AG08396 (cell line): ENCODE measurements around the gene RMDN3.

Experiments used
- DNase-seq: peaks from one replicate; pipeline ENCODE4 v3.0.0; 2012; ENCODE audit warnings: low spot score, mixed read lengths

The RMDN3 gene

DNA sequence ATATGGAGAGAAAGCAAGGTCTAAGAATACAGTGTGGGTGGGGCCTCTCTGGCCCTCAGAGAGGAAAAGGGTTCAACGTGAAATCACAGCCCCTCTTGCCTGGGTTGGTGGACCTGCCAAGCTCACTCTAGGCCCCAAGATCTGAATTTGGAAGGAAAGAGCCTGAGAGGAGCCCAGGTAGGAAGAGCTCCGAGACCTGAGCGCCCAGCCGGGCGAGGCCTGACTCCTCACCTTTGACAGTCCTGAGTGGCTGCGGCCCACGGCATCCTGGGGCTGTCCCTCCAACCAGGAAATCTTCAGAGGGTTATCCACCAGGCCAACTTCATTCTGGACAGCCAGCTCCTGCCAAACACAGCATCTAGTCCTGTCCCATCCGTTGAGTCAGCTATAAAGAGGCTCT lies 18.4 kb upstream of the RMDN3 start:
- no peak for DNase-seq

DNA sequence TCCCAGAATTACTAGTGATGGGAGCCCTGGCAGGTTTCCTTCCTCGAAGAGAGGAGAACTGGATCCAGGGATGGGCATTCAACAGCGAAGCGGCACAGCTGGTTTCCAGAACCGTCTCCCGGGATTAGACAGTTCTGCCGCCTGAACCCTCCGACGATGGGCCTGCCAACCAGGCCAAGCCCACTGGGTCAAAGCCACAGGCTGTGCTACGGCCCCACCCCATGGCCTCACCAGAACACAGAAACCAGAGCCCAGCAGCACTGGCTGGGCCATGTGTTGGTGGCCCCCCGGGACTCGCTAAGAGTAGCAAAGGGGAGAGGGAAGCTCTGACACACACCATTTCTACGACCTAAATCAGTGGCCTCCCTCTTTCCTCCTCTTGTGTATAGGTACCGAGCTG lies 17.0 kb upstream of the RMDN3 start:
- DNase-seq: no peak

DNA sequence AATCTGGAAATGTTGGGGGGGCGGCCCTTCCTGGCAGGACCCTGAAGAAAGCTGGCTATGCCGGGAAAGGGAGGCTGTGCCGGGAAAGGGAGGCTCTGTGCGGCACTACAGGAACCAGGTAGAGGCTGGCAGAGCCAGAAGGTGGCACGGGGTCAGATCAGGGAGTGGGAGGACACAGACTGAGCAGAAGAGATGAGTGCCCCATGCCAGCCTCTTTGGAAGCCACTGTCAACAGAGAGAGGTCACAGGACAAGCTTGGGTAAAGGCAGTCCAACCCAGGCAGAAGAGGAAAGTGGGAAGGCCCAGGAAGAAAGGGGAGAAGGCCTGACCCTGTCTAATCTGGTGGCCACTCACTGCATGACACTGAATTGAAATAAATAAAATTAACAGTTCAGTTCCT lies 16.2 kb upstream of the RMDN3 start:
- no peak for DNase-seq

DNA sequence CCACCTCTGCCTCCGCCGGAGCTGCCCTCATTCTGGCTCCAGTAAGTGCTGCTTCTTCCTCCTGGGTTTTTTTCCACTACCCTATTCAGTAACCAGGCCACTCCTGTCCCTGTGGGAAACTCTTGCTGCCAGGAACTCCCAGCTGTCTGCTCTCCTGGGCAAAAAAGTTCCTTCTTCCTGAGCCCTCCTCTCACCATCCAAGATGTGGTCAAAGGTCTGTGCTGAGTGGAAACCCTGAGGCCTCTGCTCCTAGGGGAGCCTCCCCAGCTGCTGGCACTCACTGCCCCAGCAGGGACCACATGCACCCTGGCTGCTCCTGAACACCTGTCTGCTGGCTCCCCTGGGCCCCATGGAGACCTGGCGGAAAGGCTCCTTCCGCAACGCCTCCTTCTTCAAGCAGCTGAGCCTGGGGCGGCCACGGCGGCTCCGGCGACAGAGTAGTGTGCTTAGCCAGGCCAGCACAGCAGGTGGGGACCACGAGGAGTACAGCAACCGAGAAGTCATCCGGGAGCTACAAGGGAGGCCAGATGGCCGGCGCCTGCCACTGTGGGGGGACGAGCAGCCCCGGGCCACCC lies 15.2 kb upstream of the RMDN3 start:
- no peak for DNase-seq

DNA sequence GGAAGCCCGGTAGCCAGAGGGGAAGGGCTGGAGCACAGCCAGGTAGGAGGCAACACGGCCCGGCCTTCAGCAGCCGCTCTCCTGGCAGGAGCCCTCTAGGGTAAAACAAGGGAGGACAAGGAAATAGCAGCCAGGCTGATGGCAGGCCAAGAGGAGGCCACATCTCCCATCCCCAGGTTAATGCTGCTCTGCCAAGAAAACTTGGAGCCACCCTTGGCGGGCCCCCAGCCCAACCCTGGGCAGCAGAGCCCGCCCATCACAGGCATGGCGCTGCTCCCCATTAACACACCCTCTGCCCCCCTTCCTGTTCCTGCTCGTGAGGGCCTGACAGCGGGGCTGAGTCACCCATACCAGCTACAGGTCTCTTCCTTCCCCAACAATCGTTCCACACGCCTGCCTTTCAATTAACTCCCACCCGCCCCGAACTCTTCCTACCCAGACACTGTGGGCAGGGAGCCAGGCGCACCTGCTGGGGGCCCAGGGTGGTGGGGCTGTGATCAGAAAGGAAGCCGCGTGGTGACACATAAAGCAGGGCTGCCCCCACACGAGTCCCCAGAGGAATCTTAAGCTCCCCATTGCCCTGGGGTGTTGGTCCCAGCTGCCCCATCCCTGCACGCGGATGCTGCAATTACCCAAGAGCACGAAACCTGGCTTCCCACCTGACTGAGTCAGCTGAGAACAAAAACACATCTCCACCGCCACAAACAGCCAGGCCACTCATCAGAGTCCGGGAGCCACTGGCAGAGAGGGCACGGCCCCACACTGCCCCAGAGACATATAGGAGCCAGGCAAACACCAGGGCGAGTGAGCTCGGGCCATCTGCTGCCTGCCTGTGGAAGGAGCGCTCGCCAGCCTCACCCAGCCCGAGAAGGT lies 14.5 kb upstream of the RMDN3 start, which contains the start of gene C15orf62:
TSS of gene C15orf62 (plus strand) at position 707 of the 873 bp plus-strand sequence. CDS start 516 bp downstream, outside the sequence.
- DNase-seq: no peak

DNA sequence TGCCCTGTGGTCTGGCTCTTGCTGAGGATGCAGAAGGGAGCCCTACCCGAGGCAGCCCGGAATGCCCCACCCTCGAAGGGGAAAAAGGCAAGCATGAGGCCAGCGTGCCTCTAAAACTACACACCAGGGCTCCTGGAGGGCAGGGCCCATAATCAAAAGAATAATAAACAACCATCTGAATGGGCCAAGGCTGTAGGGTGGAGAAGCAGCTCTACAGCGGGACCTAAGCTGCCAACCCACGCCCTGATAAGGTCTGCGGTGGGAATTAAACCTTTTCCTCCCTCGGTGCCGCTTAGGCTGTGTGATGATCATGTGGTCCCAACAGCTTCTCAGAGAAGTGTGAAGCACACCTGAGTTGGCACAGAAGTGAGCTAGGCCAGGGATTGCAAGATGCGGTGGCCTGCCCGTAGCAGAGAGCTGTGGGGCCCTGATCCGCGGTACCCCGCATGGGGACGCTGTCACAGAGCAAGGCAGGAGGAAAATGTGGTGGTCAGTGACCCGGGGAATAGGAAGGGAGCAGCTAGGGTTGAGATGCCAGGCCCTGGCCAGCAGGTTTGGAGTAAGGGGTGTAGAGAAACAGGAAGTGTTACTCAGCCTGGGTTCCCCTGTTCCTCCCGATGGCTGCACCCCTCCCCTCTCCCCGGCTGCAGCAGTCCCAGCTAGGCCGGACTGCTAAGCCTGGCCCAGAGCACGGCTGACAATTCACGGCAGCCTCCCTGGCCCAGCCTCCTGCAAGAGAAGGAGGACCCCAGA lies 13.6 kb upstream of the RMDN3 start:
- DNase-seq: no peak

DNA sequence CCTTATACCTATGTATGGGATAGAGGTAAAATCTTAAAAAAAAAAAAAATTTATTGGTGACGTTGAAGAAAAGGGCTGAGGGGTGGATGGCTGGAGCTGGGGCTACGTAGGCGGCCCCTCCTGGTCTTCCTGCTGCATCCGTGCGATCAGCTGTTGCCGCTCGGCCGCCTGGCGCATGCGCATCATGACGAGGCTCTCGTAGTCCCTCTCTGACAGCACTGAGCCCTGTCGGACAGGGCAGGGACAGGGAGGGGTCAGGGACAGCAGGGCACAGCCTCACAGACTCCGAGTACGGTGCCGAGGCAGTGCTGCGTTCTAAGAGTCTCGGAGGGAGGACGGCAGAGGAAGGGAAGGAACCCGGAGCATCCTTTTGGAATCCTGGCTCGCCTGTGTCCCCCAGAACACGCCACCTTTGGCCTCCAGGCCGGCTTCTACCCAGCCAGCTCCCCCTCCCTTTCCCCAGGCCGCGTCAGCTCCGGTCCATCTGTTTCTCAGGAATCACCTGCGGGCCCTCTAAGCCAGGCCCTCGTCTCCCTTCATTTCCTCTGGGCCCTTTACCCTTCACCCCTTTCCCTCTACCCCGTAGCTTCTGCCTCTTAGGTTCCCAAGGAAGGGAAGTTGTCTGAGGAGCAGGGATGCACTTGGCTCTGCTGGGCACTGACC lies 12.9 kb upstream of the RMDN3 start:
- no peak for DNase-seq

DNA sequence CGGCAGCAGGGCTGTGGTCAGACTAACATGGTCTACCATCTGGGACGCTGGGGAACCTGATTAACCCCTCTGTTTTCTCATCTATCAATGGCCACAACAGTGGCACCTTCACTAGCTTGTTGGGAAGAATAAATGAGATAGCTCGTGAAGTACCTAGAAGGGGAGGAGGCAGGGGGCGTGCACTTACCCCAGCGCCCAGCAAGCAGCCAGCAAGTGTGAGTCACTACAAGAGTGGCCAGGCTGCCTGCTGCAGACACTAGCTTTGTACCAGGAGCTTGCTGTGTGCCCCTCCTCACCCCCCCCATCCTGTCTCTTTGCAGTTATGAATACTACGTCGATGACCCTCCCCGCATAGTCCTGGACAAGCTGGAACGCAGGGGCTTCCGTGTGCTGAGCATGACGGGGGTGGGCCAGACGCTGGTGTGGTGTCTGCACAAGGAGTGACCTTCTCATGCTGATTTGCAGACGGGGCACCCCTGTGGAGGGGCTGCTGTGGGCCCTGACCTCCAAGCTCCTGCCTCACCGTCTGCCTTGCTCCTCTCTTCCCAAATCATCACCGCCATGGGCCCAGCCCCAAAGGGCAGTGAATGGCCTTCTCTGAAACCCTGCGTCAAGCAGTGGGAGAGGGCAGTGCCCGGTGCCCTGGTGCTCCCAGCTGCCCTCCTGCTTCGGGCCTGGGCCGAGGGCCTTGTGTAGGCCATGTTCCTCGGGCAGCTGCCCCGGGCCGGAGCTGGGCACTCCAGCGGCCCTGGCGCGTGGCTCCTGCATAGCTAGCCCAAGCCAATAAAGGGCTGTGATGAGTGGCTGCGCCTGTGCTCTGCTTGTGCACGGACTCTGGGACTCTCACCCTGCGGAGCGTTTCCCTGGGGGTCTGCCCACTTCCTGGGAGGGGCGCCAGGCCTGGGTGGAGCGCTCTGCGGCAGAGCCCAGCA lies 12.1 kb upstream of the RMDN3 start:
- DNase-seq: no peak

DNA sequence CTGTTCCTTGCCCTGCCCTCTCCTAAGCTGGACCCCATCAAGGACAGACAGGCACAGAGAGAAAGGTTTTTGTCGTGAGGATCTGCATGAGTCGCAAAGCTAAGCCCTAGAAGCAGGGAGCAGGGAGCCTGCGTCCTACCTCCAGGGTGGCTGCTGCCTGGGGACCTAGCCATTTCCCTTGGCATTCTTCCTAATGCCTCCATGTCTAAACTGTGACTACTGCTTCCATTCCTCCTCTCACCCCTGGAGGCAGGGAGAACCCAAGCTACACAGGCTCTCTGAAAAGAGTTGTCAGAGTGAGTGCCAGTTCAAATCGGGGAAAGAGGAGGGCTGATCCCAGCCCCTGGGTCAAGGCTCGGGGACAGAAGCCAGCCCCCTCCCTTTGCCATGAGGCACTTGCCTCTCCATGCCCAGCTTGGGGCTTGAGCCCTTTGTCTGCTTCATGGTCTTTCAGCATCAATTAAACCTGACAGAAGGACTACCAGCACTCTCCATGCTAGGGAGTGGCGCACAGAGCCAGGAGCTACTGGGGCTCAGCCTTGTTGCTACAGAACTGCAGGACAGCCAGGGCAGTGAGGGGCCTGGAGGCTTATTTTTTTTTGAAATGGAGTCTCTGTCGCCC lies 11.3 kb upstream of the RMDN3 start:
- no peak for DNase-seq

DNA sequence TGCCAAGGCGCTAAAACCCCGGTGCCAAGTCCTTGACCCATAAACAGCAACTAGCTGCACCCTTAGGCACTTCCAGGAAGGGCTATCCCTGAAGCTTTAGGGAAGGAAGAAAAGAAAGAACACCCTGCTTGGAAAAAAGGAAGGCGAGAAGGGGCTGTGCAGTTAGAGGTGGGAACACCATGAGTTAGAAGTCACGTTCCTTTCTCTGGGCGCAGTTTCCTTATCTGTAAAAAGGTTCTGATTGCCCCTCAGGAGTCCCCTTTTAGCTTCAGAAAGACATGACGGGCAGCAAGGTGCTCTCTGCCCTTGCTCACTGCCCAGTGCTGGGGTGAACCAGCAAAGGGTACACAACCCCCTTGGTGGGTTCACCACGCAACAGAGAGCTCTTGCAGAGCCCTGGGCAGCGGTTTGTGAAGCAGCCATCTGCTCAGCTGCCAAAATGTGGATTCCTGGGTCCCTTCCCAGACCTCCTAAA lies 9.6 kb upstream of the RMDN3 start:
- DNase-seq: no peak

DNA sequence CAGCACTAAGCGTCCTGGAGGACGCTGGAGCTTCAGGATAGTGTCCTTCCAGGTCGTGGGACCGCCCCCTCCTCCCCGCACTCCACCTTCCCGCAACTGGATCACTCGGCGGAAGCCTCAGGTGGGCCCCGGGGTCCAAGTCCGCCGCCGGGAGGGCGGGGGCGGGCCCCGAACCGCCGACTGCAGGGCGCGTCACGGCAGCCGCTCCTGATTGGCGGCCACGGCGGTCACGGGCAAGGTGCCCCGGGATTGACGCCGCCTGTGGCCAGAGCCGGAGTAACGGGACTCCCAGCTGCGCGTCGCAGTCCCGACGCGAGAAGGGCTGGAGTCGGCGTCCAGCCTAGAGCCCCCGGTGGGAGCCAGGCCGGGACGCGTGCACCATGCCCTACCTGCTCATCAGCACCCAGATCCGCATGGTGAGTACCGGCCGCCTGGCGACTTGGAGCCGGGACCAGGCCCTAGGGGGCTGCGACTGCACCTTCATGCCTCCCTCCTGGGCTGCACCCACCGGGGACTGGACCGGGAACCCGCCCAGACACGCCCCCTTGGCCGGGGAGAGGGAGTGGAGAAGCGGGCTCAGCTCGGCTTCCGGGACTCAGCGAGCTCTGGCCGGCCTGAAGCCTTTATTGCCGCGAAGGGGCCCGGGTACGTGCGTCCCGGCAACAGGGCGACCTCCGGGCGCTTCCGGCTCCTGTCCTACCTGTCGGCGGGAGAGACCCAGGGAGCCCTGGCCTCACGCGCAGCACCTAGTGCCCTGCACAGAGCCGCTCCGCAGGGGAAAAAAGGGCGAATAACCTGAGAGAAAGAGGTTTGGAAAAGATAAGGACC lies 9.0 kb upstream of the RMDN3 start, which contains the start of gene GCHFR:
TSS of gene GCHFR (plus strand) at position 268 of the 828 bp plus-strand sequence. CDS start at position 381, 113 bp downstream.
- peak; percentile 90 for DNase-seq

DNA sequence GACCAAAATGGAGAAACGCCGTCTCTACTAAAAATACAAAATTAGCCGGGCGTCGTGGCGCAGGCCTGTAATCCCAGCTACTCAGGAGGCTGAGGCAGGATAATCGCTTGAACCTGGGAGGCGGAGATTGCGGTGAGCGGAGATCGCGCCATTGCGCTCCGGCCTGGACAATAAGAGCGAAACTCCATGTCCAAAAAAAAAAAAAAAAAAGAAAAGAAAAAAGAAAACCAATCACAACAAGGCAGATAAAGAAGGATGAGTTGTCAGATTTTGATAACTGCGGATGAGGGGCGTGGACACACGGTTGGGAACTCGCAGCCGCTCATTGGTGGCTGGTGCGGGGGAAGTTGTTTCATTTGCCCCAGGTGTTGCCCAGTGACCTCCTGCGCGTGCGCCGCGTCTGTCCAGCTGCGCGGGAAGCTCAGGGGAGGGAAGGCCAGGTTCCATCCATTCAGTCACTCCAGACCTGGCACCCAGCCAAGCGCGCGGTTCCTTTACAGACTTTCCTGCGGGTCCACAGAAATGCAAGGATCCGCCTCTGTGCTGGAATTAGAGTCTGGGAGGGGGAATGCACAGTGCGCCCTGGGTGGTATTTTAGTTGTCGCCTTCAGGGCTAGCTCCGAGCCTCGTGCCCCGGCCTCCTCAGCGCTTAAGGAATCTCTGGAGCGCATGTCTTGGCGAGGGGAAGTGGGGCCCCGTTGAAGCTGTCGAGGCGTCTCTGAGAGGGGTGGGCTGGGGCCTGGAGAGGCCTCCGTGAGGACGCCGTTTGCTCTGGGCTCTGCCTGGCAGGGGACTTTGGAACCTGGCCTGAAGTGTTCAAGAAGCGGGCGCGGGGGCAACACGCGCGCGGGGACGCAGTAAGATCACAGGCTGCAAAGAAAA lies 8.1 kb upstream of the RMDN3 start:
- no peak for DNase-seq

DNA sequence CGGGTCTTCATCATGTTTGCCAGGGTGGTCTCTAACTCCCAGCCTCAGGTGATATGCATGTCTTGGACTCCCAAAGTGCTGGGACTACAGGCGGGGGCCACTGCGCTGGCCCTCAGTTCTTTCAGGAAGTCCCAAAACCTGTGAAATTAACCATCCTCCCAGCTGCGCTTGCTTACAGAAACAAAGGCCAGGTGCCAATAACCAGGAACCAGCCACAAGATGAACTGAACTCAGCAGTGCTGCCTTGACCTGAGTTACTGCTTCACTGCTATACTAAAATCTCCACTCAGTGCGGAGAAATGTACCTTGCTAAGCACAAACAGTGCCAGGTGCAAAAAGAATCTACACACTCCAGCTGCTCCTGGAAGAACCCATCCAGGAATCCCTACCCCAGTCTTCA lies 4.9 kb upstream of the RMDN3 start:
- no peak for DNase-seq

DNA sequence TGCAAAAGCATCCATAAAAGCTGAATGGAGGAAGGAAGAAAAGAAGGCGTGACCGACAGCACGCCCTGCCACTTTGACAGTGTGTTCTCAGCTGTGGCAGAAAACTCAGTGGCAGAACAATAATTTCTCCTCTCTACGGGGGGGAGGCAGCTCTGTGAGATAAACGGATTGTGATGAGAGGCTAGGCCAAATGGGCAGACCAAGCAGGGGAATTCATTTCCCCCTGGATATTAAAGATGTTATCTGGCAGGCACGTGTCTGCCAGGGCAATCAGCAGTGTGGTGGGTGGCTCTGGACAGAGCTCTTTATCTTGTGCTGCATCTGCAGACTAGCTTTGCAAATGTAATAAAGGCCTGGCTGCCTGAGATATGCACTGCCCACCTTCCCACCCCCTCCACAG lies 1.9 kb upstream of the RMDN3 start:
- DNase-seq: no peak

DNA sequence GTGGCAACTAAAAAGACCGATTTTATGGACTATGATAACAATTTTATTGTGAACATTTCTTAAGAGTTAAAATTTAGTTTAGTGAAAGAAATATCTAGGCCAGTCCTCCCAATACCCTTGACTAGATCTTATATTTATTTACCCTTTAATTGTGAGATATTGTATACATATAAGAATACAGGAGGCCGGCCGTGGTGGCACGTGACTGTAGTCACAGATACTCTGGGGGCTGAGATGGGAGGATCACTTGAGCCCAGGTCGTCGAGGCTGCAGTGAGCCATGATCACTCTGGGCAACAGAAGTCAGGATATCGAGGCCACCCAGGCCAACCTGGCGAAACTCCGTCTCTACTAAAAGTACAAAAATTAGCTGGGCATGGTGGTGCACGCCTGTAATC lies 756 bp upstream of the RMDN3 start:
- DNase-seq: no peak

DNA sequence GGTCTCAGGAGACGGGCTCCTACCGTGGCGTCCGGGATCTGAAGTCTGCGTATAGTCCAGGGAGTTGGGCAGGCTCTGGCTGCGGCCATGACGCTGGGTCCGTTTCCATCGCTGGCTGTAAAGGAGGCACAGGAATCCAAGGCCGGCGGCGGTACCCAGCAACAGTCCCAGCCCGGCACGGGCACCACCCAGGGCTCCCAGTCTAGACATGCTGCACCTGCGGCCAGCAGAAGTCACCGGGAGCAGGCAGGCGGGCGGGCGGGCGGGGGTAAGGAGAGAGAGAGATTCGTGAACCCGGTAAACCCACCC lies 526 bp downstream of the RMDN3 start:
- DNase-seq: no peak

DNA sequence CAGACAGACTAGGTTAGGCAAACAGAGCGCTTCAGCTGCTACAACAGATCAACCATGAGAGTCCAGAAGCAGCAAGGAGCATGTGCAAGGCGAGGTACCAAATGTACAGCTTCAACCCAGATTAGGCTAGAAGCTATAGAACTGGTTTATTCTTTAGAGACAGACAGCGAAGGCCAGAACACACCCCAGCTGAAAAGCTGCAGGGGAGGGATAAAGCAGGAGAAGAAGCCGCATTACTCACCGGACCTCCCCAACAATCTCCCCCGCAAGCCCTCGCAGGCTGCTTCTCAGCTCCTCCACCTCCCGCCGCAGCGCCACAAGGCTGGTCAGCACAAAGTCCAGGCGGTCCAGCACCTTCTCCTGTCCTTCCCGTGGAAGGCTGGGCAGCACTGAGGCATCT lies 3.3 kb downstream of the RMDN3 start:
- no peak for DNase-seq

DNA sequence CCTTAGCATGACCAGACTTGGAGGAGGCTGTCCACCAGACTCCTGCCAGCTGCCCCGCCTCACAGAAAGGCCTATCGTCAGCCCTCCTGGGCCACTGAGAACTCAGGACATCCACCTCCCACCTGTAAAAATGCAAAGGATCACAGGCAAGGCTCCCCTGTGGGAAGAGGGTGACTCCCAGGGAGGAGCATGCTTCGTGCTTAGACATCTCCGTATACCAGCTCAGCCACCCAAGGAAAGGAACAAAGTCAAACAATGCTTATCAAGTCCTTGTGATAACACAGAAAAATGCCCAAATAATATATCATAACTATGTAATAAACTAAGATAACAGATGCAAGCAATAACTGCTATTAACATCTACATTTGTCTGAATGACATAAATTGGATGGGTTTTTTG lies 4.2 kb downstream of the RMDN3 start:
- DNase-seq: no peak

DNA sequence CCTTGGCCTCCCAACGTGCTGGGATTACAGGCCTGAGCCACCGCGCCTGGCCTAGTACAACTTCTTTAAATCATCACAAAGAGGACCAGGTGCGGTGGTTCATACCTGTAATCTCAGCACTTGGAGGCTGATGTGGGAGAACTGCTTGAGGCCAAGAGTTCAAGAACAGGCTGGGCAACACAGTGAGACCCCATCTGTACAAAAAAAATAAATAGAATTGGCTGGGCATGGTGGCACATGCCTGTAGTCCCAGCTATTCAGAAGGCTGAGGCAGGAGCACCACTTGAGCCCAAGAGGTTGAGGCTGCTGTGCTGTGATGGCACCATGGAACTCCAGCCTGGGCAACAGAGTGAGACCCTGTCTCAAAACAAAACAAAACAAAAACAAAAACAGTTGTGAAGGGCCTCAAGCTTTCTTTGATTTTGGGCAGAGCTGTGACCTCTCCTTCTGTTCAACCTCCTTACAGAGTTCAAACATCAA lies 5.9 kb downstream of the RMDN3 start:
- no peak for DNase-seq
